Smooth muscle cell (in vitro differentiated cells): ENCODE data around the gene SNAP29. TPM values are rescaled to one million over a fixed set of nuclear protein-coding genes. Genes with fewer than 3 reads are reported as not detected.
"Not testable (repeated sequence)": the region's sequence is repeated elsewhere in the genome, so short reads cannot be mapped to it uniquely, and the experiment has no call there.

Source experiments
- DNase-seq: peaks from one replicate; lab custom pipeline; 2025; ENCODE audit not compliant: unreplicated experiment; lab: John Stamatoyannopoulos, UW
- H2AFZ ChIP-seq: fragments of 200-600 bp; sonication (generic); 2 replicates; pipeline ENCODE4 v1.6.0; 2016; ENCODE audit warnings: antibody characterized with exemption, low read depth, mild to moderate bottlenecking
- H3F3A ChIP-seq: fragments of 200-600 bp; sonication (generic); 2 replicates; pipeline ENCODE4 v1.6.0; 2017; ENCODE audit warnings: antibody characterized with exemption, low read depth
- H3K27ac ChIP-seq: fragments of 200-600 bp; sonication (generic); 2 replicates; pipeline ENCODE4 v1.5.1; 2016; ENCODE audit warnings: low read depth, mild to moderate bottlenecking
- H3K27me3 ChIP-seq: fragments of 200-600 bp; sonication (generic); 2 replicates; pipeline ENCODE4 v1.6.1; 2016; ENCODE audit warnings: low read depth, mild to moderate bottlenecking
- H3K36me3 ChIP-seq: fragments of 200-600 bp; sonication (generic); 2 replicates; pipeline ENCODE4 v1.5.1; 2016; ENCODE audit warnings: low read depth
- H3K4me1 ChIP-seq: fragments of 200-600 bp; sonication (generic); 2 replicates; pipeline ENCODE4 v1.5.1; 2016; ENCODE audit warnings: low read depth
- H3K4me2 ChIP-seq: fragments of 200-600 bp; sonication (generic); 2 replicates; pipeline ENCODE4 v1.6.0; 2016; ENCODE audit warnings: mild to moderate bottlenecking
- H3K4me3 ChIP-seq: fragments of 200-600 bp; sonication (generic); 2 replicates; pipeline ENCODE4 v1.5.1; 2016; ENCODE audit warnings: mild to moderate bottlenecking
- H3K79me2 ChIP-seq: fragments of 200-600 bp; sonication (generic); 2 replicates; pipeline ENCODE4 v1.6.0; 2016; ENCODE audit warnings: low read depth, mild to moderate bottlenecking
- H3K9ac ChIP-seq: fragments of 200-600 bp; sonication (generic); 2 replicates; pipeline ENCODE4 v1.6.0; 2016; ENCODE audit warnings: low read depth
- H3K9me3 ChIP-seq: fragments of 200-600 bp; sonication (generic); replicated peaks from 2 replicates; pipeline ENCODE4 v1.5.1; 2016; ENCODE audit warnings: low read depth
- H4K20me1 ChIP-seq: fragments of 200-600 bp; sonication (generic); 2 replicates; pipeline ENCODE4 v1.6.0; 2016; ENCODE audit warnings: low read depth
- CTCF ChIP-seq: fragments of 200-600 bp; sonication (generic); IDR thresholded peaks from 2 replicates; pipeline ENCODE4 v1.5.1; 2017; ENCODE audit warnings: borderline replicate concordance, mild to moderate bottlenecking, antibody characterized with exemption; ENCODE audit not compliant: insufficient read depth, poor library complexity, severe bottlenecking
- WGBS: methylation state at CpG from one replicate; pipeline ENCODE4 v1.1.7; 2016; ENCODE audit warnings: low lambda C conversion rate; 5-methylcytosine and 5-hydroxymethylcytosine counted together
- polyA plus RNA-seq: library from polyadenylated mRNA; unstranded; fragments of >200 nt; fragmentation: Nextera tagmentation; extraction: Ambion mirVana; gene quantifications from 2 replicates; pipeline ENCODE4 v1.2.1, GENCODE V29; 2016
- total RNA-seq: library from RNA; depleted of rRNA; stranded (reverse); fragments of >200 nt; gene quantifications from 2 replicates; pipeline ENCODE4 v1.2.3, GENCODE V29; 2014

The SNAP29 gene
- total and polyA plus RNA-seq, 2 experiments from 2014 or later, result 9.4 to 28.8 TPM

DNA sequence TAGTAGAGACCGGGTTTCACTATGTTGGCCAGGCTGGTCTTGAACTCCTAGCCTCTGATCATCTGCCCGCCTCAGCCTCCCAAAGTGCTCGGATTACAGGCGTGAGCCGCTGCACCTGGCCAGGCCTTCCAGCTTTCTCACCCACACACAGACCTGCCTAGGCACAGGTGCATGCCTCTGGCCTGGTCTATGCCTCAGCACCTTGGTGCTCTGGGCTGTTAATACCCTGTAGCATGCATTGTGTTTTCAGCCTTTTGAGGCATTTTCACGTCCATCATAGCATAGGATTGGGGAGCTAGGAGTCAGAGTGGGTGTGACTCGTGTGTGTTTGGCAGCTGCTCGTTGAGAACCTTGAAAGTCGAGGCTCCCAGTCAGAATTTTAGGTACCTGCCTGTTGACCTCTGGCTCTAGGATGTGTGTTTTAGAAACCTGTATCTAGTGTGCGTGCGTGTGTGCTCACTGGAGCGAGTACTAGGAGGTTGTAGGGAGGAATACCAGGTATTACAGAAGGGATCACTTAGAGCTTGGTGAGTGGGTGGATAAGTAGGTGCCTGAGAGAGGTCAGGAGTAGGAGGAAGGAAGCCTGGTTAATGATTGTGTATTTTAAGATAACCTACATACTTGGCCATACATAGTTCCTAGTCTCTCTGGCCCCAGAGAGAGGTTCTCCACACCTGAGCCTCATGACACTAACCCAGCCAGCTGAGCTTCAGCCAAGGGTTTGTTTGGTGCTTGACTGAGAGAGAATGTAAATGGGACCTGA lies 78.4 kb downstream of the SNAP29 start:
- no peaks in the 10 kb centered on the region for H3F3A ChIP-seq
- H3K4me3 ChIP-seq, result no peak overlapping the region
- WGBS, result 84% methylated on average over 12 of the region's 12 CpGs
- H3K79me2 ChIP-seq, result peaks cover 97% of the 10 kb centered on the region
- no peaks in the 10 kb centered on the region for H3K27me3 ChIP-seq
- no peak overlapping the region for H3K4me2 ChIP-seq
- no peak overlapping the region for H2AFZ ChIP-seq
- H3K27ac ChIP-seq, result no peak overlapping the region
- TF ChIP-seq CTCF, result no peak
- peaks cover 98% of the 10 kb centered on the region for H4K20me1 ChIP-seq
- peaks cover 6% of the 10 kb centered on the region for H3K4me1 ChIP-seq
- no peaks in the 10 kb centered on the region for H3K36me3 ChIP-seq
- H3K9me3 ChIP-seq, result no peaks in the 10 kb centered on the region
- DNase-seq, result no peak
- H3K9ac ChIP-seq, result no peak overlapping the region

GRCh38 chr22:20937794-20938671 lies 79.2 kb downstream of the SNAP29 start:
- Histone ChIP-seq H3K27me3 (no peaks in the 10 kb centered on the region), H3K4me1 (peaks cover 6% of the 10 kb centered on the region), H3K79me2 (peaks cover 97% of the 10 kb centered on the region), H2AFZ (no peak overlapping the region), H3K36me3 (no peaks in the 10 kb centered on the region), H3K27ac (peak overlapping the region; percentile 47), H3F3A (no peaks in the 10 kb centered on the region), H3K9ac (no peak overlapping the region), H3K9me3 (no peaks in the 10 kb centered on the region), H3K4me3 (no peak overlapping the region), H4K20me1 (peaks cover 98% of the 10 kb centered on the region), H3K4me2 (peak overlapping the region; percentile 59)
- DNase-seq, result no peak
- 88% methylated on average over 8 of the region's 8 CpGs for WGBS
- TF ChIP-seq CTCF, result no peak

GRCh38 chr22:20939457-20940185 lies 80.8 kb downstream of the SNAP29 start:
- not testable (repeated sequence) for H3K4me3 ChIP-seq, H3K9ac ChIP-seq, H3K27me3 ChIP-seq, H3K27ac ChIP-seq, H3F3A ChIP-seq, H2AFZ ChIP-seq, H3K4me2 ChIP-seq, H3K9me3 ChIP-seq, H3K36me3 ChIP-seq, H3K4me1 ChIP-seq, DNase-seq
- peaks cover 97% of the 10 kb centered on the region for H3K79me2 ChIP-seq
- 93% methylated on average over 14 of the region's 14 CpGs for WGBS
- H4K20me1 ChIP-seq, result peaks cover 98% of the 10 kb centered on the region

- no peak overlapping the region for H2AFZ ChIP-seq
- H4K20me1 ChIP-seq, result peaks cover 98% of the 10 kb centered on the region
- WGBS, result 84% methylated on average over 3 of the region's 3 CpGs
- H3K79me2 ChIP-seq, result peaks cover 97% of the 10 kb centered on the region
- H3F3A ChIP-seq, result no peaks in the 10 kb centered on the region
- H3K9ac ChIP-seq, result no peak overlapping the region
- DNase-seq, result no peak
- no peak overlapping the region for H3K4me2 ChIP-seq
- H3K27me3 ChIP-seq, result no peaks in the 10 kb centered on the region
- no peaks in the 10 kb centered on the region for H3K9me3 ChIP-seq
- H3K4me1 ChIP-seq, result peaks cover 6% of the 10 kb centered on the region
- no peaks in the 10 kb centered on the region for H3K36me3 ChIP-seq
- no peak overlapping the region for H3K4me3 ChIP-seq
- TF ChIP-seq CTCF, result no peak
- H3K27ac ChIP-seq, result no peak overlapping the region
Observed at GRCh38 chr22:20940186-20940651, 81.4 kb downstream of the SNAP29 start.
